HG03457 (cell line): ENCODE results near the gene SYNDIG1.

Experiments used
- ATAC-seq: cut with Tn5 transposase; IDR thresholded peaks from one replicate; pipeline ENCODE4 v1.9.1; 2021; ENCODE audit warnings: moderate number of reproducible peaks; ENCODE audit not compliant: unreplicated experiment

Gene SYNDIG1

DNA sequence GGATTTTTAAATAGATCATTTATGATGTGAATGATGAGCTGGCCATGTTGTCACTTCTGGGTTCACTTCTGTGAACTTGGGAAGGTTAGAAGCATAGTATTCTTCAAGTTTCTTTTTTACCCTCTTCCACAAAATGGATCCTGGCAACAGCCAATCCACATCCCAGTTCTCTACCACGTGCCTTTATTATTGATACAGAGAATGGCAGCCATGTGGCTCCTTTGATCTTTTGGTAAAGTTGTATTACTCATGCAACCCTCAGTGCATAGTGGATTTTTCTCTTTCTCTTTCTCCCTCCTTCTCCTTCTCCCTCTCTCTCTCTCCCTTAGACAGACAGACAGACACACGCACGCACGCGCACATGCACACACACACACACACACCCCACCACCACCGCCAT lies 50.0 kb downstream of the SYNDIG1 start:
- no peak for ATAC-seq

DNA sequence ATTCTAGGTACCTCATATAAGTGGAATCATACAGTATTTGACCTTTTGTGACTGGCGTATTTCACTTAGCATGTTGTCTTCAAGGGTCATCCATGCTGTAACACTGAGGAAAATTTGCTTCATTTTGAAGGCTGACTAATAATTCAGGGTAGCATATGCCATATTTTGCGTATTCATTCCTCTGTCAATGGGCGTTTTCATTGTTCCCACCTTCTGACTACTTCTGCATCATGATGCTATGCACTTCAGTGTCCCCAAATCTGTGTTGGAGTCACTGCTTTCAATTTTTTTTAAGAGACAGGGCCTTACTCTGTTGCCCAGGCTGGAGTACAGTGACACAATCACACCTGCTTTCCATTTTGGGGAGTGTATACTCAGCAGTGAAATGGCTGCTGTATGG lies 51.6 kb downstream of the SYNDIG1 start:
- ATAC-seq, result no peak

DNA sequence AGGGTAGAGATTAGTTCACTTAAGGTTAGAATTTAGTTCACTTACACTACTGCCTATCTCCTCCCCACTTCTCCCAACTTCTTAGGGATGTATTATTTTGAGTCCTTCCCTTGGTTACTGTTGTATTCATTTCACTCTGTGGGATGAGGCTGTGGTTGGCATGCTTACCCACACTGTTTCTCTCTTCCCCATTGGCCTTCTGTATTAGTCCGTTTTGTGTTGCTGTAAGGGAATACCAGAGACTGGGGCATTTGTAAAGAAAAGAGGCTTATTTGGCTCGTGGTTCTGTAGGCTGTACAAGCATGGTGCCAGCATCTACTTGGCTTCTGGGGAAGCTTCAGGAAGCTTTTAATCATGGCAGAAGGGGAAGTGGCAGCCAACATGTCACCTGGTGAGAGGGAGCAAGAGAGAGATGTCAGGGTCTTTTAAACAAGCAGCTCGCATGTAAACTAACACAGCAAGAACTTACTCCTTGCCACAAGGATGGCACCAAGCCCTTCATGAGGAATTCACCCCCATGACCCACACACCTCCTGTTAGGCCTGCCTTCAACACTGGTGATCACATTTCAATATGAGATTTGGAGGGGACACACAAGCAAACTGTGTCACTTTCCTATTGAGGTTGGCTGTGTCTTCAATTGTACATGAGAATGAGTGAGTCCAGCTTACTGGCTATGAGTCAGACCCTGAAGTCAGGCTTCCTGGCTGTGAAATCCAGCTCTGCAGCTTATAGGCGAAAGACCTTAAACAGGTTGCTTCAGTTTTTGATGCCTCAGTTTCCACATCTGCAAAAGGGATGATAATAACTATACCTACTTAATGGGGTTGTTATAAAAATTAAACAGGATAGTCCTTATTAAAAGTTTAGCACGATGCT lies 53.3 kb downstream of the SYNDIG1 start:
- no peak for ATAC-seq

DNA sequence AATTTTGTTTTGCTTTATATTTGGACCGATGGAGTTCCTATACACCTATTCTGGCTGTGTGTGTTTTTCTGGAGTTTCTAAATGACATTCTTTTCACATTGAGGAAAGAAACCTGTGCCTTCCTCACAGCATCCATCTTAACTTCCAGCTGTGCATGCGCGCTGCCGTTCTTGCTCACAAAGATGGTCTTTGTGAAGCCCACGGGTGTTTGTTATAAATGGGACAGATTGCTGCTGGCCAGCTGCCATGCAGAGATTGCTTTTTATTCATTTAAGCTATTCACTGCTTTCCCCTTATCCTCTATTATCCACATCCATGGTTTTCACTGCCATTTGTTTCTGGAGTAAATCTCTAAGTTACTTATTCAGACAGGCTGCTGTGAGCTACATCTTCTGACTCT lies 54.2 kb downstream of the SYNDIG1 start:
- no peak for ATAC-seq

DNA sequence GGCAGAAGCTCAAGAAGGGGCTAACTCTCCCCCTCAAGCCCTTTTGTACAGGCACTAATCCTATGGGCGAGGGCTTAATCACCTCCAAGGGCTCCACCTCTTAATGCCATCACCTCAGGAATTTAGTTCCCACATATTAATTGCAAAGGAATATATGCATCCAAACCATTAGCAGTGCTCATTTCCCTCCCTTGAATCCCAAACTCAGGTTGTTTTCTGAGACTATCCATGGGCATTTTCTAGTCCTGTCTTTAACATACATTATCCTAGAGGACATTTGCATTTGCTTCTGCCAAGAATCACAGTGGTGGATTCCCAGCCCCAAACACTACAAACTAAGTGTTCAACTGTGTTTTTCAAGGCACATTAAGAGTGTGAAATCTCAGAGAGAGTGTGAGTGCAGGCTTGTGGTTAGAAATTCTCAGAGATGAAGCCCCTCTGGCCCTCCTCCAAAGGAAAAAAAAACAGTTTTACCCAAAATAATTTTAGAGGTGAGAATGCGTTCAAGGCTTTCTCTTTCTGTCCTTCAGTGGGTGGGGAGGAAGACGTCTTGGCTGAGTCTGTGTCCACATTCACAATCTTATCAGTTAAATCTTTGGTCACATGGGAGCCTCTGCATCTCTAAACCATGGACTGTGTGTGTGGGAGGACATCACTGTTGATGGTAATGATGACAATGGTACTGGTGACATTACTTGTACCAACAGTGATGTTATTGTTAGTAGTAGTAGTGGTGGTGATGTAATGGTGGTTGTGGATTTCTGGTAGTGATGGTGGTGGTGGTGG lies 59.3 kb downstream of the SYNDIG1 start:
- ATAC-seq, result no peak

DNA sequence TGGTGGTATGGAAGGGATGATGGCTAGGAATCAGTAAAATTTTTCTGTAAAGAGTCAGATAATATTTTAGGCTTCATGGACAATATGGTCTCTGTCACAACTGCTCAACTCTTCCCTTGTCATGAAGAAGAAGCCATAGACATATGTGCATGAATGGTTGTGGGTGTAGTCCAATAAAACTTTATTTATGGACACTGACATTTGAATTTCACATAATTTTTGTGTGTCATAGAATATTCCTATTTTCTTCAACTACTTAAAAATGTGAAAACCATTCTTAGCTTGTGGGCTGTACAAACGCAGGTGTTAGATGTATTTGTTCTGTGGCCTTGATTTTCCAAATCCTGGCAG lies 59.9 kb downstream of the SYNDIG1 start:
- no peak for ATAC-seq

DNA sequence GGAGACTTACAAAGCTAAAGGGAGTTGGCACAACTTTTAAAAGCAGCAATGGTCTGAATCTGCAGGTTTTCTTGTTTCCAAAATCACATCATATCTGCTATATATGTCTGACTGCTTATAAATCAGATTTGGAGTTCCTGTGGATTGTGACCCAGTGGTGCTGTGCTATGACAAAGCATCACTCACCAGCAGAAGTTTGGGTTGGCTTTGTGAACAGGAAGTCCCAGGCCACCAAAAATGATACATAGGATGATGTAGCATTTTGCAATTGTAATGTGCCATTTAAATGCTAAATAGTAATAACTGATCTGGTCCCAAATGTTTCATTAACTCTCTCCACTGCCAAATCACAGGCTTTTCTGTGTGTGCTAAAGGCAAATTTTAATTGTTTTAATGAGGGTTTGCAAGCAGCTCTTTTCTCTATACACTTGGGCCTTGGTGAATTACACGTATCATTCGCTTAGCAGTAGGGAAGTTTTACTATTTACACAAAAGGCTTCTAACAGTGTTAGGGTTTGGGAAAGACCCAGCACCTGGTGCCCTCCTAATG lies 60.8 kb downstream of the SYNDIG1 start:
- no peak for ATAC-seq

DNA sequence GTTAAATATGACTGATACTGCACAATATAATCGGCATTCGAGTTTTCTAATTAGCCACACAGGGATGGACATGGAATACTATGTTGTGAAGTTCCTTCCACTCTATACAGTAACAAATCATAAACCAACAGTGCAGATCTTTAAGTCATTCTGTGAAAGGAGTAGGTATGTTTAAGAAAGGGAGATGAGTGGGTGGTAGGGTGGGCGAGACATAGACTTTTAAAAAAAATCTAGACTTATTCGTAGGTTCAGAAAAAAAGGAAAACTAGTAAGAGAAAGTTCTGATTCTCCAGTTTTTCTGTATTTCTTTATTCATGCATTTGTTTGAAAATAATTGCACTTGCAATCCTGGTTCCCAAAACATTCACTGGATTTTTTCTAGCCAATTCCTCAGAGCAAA lies 61.8 kb downstream of the SYNDIG1 start:
- ATAC-seq, result no peak

DNA sequence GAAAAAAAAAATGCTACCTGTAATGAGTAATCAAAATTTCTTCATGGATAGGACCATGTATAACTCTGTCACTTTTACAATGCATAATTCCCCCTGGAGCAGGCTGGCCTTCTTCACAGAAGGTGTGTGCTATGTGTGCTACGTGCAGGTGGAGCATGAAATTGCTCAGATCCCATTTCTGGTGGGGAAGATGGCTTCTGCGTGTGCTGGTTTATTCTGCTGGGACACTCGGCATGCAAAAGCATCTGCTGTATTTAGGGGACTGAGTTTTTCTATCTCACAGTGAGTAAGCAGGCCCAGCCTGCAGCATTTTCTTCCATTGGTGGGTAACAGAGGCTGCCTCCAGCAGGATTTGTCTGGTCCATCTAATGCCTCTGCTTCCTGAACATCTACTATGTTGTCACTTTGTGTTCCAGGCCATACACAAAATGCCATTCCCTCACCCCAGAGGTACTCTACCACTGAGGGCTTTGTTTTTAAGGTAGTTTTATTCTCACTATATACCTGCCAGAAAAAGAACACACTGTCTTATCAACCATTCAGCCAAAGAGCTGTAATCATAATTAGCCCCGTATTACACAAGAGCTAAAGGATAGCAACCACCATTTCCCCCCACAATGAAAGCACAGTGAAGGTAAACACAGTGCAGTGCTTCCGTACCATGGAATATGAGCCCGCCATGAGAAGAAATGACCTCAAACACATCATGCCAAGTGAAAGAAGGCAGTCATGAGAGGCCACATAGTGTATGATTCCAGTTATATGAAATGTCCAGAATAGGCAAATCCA lies 62.4 kb downstream of the SYNDIG1 start:
- no peak for ATAC-seq

DNA sequence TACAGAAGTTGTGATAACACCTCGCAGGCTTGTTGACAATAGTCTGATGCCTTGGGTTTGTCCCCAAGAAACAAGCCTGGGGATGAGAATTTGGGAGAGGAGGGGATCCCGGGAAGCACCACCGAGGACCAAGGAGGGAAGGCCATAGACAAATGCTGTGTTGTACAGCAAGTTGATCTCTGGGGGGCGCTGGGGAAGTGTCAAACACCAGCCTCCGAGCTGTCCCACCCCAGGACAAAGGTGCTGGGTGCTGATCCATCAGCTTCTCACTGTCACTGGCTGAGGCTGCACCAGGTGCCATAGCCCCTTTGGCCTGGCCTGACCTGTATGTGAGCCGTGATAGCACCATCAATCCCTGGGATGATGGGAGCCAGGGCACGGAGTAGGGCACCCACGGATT lies 64.0 kb downstream of the SYNDIG1 start:
- ATAC-seq, result no peak

DNA sequence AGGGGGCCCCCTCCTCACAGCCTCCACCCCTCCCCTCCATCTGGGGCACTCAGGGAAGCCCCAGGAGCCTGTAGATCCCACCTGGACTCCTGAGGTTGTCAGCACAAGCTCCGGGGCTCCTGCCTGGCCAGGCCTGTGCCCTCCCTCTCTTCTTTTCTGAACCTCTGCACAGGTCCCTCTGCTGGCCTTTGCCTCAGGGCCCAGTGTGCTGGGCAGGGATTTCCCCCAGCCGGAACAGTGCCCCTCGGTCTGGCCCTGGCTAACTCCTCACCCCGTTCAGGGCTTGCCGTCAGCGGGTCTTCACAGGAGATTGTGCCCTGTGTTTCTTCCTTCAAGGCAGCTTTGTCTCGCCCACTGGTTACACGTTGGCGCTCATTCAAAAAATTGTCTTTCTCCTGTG lies 64.9 kb downstream of the SYNDIG1 start:
- no peak for ATAC-seq

DNA sequence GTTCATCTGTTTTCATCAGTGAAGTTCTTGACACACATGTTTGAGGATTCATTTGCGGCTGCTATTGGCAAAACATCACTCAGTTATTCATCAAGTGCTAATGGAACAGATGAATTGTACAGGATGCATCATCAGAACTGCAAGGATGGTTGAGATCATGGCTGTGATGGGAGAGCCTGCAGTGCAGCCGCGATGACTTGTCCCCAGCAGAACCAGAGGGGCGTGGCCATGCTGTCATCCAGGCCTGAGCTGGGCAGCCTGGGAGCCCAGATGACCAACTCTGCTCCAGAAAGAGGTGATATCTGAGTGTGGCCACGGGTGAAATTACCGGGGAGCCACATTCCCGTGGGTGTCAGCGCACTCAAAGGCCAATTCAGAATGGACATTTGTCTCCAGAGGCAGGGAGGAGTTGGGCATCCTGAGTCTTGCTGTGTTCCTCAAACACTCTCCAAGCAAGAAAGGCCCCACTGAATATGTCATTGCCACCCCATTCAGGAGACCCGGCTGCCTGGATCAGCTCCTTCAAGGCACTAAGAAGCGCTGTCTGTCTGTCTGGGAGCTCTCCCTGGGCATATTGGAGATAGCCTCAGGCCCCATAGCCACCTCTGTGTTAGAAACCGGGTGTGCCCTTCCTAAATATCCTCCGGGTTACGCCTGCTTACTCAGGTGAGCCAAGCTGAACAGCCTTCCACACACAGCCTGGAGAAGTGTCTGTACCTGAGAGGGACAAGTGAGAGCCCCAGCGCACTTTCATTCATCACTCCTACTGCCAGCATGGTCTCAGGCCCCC lies 66.7 kb downstream of the SYNDIG1 start:
- ATAC-seq, result no peak

DNA sequence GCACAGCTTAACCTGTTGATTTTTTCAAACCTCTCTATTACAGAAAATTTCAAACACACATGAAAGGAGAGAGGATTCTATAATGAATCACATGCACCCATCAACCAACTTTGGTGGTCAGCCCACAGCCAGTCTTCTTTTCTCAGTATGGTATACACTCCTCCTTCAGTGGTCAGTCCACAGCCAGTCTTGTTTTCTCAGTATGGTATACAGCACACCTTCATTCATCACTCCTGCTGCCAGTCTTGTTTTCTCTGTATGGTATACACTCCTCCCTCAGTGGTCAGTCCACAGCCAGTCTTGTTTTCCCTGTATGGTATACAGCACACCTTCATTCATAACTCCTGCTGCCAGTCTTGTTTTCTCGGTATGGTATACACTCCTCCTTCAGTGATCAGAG lies 67.8 kb downstream of the SYNDIG1 start:
- ATAC-seq, result no peak

DNA sequence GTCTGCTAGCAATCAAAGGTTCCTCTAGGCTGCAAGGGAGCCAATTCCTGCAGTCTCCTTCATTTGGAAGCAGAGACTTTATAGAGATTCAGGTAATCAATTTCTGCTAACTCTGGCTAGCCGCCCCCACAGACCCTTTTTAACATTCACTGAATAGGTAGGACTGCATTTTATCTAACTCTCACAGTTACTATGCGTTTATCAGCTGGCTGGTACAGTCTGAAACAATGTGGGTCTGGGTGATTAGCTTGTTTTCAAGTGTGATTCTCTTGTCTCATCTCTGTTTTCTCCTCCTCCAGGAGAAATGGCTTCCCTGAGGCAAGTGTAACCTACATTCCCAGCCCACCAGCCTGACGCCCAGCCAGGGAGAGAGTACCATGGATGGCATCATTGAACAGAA lies 73.3 kb downstream of the SYNDIG1 start:
- no peak for ATAC-seq

DNA sequence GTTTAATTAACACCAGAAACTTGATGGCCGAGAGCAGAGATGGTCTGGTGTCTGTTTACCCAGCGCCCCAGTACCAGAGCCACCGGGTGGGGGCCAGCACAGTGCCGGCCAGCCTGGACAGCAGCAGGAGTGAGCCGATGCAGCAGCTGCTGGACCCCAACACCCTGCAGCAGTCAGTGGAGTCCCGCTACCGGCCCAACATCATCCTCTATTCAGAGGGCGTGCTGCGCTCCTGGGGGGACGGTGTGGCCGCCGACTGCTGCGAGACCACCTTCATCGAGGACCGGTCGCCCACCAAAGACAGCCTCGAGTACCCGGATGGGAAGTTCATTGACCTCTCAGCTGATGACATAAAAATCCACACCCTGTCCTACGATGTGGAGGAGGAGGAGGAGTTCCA lies 73.7 kb downstream of the SYNDIG1 start:
- ATAC-seq, result no peak

DNA sequence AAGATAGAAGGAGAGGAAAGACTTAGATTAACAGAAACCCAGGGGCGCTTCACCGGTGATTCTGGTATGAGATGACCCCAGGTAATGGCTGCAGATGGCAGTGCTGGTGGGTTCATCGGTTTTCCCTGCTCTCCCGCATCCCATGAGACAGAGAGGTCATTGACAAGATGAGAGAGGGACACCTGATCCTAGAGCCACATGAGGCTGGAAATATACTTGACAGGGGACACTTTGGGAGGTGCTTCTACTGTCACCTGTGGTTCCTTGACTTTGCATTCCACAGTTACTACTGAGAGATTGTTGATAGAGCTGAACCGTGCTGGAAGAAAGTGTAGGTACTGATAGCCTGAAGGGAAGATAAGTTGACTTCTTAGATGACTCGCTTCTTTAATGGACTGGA lies 74.3 kb downstream of the SYNDIG1 start:
- ATAC-seq, result no peak

DNA sequence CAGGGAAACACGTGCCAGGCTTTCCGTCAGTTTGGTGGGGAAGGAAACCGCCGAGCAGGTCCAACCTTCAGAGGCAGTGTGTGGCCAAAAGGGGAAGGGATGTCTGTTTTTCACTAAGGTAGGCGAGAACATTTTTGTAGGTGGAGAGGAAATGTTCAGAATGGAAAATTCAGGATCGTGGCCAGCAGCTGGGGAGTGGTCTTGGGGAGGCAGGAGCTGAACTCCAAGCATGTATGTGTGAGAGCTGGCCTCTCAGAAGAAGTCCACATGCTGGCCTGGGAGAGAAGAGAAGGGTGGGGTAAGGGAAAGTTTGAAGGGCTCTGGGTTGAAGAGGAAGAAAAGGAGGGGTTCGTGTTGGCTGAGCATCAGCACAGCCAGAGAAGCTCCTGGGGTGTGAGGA lies 74.9 kb downstream of the SYNDIG1 start:
- ATAC-seq, result no peak

DNA sequence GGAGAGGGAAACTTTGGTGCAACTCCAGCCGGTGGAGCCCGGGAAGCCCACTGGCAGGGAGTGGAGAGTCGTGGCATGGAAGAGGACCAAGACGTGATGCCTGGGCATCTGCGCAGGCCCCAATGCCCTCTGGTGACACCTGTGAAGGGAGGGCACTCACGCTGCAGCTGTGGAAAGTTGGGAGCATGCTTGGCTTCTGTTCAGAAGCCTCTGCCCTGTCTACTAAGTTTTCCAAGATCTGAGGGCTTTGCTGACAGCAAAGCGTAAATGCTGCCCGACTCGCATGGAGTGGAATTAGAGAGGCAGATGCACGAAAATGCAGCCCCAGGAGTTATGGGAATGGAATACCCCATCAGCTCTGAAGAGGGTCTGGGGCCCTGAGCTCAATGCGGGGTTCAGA lies 75.7 kb downstream of the SYNDIG1 start:
- no peak for ATAC-seq

DNA sequence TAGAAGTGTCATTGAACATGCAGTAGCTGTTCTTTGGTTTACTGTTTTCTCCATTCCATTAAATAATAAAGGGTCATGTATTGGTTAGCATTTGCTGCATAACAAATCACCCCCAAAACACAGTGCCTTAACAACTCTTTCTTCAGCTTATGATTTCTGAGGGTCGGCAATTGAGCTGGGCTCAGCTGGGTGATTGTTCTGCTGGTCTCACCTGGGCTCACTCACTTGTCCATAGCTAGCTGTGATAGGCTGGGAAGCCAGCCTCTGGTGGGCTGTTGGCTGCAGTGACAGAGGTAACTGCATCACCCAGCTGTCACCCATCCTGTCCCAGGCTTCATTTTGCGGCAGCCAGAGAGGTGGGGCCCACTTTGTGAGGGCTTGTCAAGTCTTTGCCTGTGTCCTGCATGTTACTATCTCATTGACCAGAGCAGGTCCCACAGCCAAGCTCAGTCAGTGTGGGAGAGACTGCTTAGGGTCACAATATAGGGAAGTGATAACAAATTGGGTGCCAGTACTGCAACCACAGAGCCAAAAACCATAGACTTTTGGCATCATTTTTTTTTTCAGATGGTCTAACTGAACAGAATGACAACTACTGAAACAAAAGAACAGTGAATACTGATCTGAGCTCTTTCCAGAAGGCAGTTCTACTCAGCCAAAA lies 76.9 kb downstream of the SYNDIG1 start:
- no peak for ATAC-seq

DNA sequence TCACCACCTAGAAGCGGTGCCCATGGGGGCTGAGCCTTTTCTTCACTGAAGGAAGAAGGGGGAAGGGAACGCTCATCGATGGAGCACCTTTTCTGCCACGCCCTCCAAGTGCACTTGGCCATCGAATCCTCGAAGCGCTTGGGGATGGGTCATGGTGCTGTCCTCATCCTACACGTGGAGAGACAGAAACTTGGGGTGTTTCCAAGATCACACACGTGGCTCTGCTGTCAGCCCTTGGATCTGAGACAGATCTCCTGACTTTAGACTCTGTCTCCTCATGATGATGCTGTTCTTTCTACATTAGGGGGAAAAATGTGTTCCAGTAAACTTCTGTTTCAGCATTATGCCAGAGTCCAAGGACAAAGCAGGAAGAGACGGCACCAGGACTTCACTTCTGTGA lies 78.5 kb downstream of the SYNDIG1 start:
- ATAC-seq, result no peak
